ENCODE measurements around the gene NOD2. TPM values are rescaled to one million over a fixed set of nuclear protein-coding genes. Genes with fewer than 3 reads are reported as not detected.

NOD2 gene
- total RNA-seq, 4 donors from 2014 or later = 0.40 to 1.6 (median 0.68) TPM

DNA sequence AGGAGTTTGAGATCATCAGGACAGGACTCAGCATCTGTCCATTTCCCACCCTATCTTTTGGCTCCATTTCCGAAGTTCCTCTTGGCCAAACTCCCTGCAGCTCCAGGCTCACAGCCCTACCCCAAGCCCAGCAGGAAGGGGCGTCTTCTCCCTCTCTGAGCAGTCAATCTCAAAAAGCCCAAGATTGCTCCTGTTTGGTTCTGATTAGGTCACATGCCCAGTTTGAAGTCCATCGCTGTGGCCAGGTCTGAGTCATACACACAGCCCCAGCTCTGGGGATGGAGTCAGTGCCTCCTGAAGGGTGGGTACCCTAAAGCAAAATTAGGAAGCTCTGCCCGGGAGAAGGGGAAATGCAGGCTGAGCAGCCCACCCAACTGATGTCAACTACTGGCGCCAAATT lies 36.2 kb upstream of the NOD2 start:
- H3K4me1 ChIP-seq = no peaks in the 10 kb centered on the region
- H3K9me3 ChIP-seq = no peaks in the 10 kb centered on the region
- TF ChIP-seq POLR2A (IDR thresholded peaks at IDR 0.05) = no peak
- TF ChIP-seq CTCF (IDR thresholded peaks at IDR 0.05) = no peak
- no peak overlapping the region for H3K27ac ChIP-seq
- WGBS, 2 donors = 73 to 78% methylated on average over 4 to 5 of the region's 5 CpGs
- intact Hi-C loops (cut with DNase I) = no loop called here
- no peak for DNase-seq
- no peak overlapping the region for H3K4me3 ChIP-seq (replicated peaks in 1 of 3)
- H3K36me3 ChIP-seq = no peaks in the 10 kb centered on the region
- no peaks in the 10 kb centered on the region for H3K27me3 ChIP-seq

- Histone ChIP-seq H3K4me1 (peaks cover 0 to under 1% of the 10 kb centered on the region in 2 donors), H3K36me3 (no peaks in the 10 kb centered on the region), H3K27ac (no peak overlapping the region), H3K9me3 (no peaks in the 10 kb centered on the region), H3K27me3 (no peaks in the 10 kb centered on the region), H3K4me3 (replicated peaks in 1 of 3) (no peak overlapping the region)
- intact Hi-C loops (cut with DNase I) = loop anchor here (10.0 kb wide), 1 partner anchor 635 kb away; the partner anchor contains the start of gene CNEP1R1
- TF ChIP-seq CTCF (IDR thresholded peaks at IDR 0.05) = no peak
- TF ChIP-seq POLR2A (IDR thresholded peaks at IDR 0.05) = no peak
- DNase-seq = no peak
- 86 to 88% methylated on average over 5 of the region's 5 CpGs for WGBS, 2 donors
Measured at GRCh38 chr16:50659806-50660205, 33.6 kb upstream of the NOD2 start.

- no peak overlapping the region for H3K27ac ChIP-seq
- no peak for DNase-seq
- intact Hi-C loops (cut with DNase I) = loop anchor here (10.0 kb wide), 1 partner anchor 638 kb away; the partner anchor contains the start of gene CNEP1R1
Measured at GRCh38 chr16:50662306-50662940, 31.0 kb upstream of the NOD2 start.

DNA sequence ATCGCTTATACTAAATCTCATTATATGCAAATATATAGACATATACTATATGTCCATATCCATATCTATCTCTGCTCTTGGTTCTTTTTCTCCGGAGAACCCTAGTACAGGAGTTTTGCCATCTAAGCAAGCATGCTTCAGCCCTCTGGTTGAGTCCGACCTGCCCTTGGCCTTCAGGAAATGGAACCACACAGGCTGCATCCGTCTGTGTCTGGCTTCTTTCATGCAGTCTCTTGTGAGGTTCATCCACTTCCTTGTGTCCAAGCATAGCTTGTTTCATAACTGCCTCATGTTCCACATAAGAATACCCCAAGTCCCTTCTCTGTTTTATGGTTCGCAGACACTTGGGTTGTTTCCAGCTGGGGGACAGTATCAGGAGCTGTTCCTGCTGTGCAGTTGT lies 29.1 kb upstream of the NOD2 start:
- TF ChIP-seq POLR2A (IDR thresholded peaks at IDR 0.05) = no peak
- no peak for TF ChIP-seq CTCF (IDR thresholded peaks at IDR 0.05)
- Histone ChIP-seq H3K9me3 (no peaks in the 10 kb centered on the region), H3K4me1 (peaks cover 3% of the 10 kb centered on the region in 2 donors), H3K4me3 (replicated peaks in 1 of 3) (no peak overlapping the region), H3K27ac (no peak overlapping the region), H3K27me3 (no peaks in the 10 kb centered on the region), H3K36me3 (no peaks in the 10 kb centered on the region)
- intact Hi-C loops (cut with DNase I) = loop anchor here (10.0 kb wide), 1 partner anchor 639 kb away; the partner anchor contains the start of gene CNEP1R1
- WGBS, 2 donors = 88 to 94% methylated on average over 5 of the region's 5 CpGs
- no peak for DNase-seq

More at GRCh38 chr16:50662306-50662940, 31.0 kb upstream of the NOD2 start:
- 84 to 94% methylated on average over 10 of the region's 10 CpGs for WGBS, 2 donors
- no peaks in the 10 kb centered on the region for H3K36me3 ChIP-seq
- no peak for TF ChIP-seq POLR2A (IDR thresholded peaks at IDR 0.05)
- H3K27me3 ChIP-seq = no peaks in the 10 kb centered on the region
- H3K4me3 ChIP-seq (replicated peaks in 1 of 3) = no peak overlapping the region
- no peaks in the 10 kb centered on the region for H3K9me3 ChIP-seq
- peaks cover 3% of the 10 kb centered on the region in 2 donors for H3K4me1 ChIP-seq

DNA sequence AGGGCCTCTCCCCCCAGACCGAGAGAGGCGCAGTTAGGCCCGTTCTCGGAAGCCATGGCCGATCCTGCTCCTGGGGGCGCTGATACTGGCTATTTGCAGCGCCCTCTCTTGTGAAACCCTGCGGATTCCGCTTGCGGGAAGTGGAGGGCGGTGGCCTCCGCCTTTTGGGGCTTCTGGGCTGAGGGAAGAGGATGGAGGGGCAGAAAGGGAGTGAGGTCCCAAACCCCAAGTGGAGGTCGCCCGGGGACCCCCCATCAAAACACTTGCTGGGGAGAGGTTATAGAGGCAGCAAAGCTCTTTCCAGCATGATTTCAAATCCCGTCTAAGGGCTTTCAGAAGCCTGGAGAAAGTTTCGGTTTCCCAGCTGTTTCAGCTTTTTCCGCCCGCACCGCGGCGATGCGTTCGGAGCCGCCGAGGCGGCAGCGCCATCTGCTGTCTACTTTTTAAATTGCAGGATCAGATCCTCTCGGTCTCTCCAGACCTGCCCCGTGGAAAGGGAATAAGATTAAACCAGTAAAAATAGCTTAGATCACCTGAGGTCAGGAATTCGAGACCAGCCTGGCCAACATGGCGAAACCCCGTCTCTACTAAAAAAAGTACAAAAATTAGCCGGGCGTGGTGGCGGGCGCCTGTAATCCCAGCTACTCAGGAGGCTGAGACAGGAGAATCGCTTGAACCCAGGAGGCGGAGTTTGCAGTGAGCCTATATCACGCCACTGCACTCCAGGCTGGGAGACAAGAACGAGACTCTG lies 28.1 kb upstream of the NOD2 start:
- intact Hi-C loops (cut with DNase I) = loop anchor here (5.0 to 10.0 kb wide), 2 partner anchors 453 to 641 kb away; partner anchors contain the start of gene CNEP1R1
- peaks cover 3% of the 10 kb centered on the region in 2 donors for H3K4me1 ChIP-seq
- TF ChIP-seq POLR2A (IDR thresholded peaks at IDR 0.05) (no peak), CTCF (IDR thresholded peaks at IDR 0.05) (peak; percentile 61 to 92 (median 78))
- H3K36me3 ChIP-seq = no peaks in the 10 kb centered on the region
- no peaks in the 10 kb centered on the region for H3K27me3 ChIP-seq
- no peaks in the 10 kb centered on the region for H3K9me3 ChIP-seq
- peak overlapping the region in 1 of 3 donors; percentile 19 for H3K4me3 ChIP-seq (replicated peaks in 1 of 3)
- WGBS, 2 donors = 16 to 18% methylated on average over 39 to 40 of the region's 40 CpGs
- peak overlapping the region in 1 of 3 donors; percentile 25 for H3K27ac ChIP-seq
- peak; percentile 66 to 79 for DNase-seq

Data from thyroid gland (tissue), 4 donors.